Esophagus muscularis mucosa (tissue), 4 donors: Measurements from ENCODE around the gene CAND1. TPM values are rescaled to one million over a fixed set of nuclear protein-coding genes. Genes with fewer than 3 reads are reported as not detected.

ENCODE experiments used
- DNase-seq: peaks from one replicate; pipeline ENCODE4 v3.0.0-alpha.2; 2017; ENCODE audit errors: extremely low spot score
- H3K27ac ChIP-seq, 4 donors: fragments of 200-600 bp; sonication (generic); replicated peaks in 1 of 4; 1 replicate in 3 of 4; 2 replicates in 1 of 4; pipeline ENCODE4 v1.5.1; 2016 to 2019; ENCODE audit warnings: mild to moderate bottlenecking in 1 of 4
- H3K27me3 ChIP-seq, 4 donors: fragments of 200-600 bp; sonication (generic); one replicate each; pipeline versions ENCODE4 v1.5.1 to v1.6.0; 2016 to 2019
- H3K36me3 ChIP-seq, 4 donors: fragments of 200-600 bp; sonication (generic); one replicate each; pipeline ENCODE4 v1.5.1; 2016 to 2019
- H3K4me1 ChIP-seq, 4 donors: fragments of 200-600 bp; sonication (generic); one replicate each; pipeline ENCODE4 v1.5.1; 2016 to 2019
- H3K4me3 ChIP-seq, 4 donors: fragments of 200-600 bp; sonication (generic); 1 replicate in 2 of 4; 2 replicates in 2 of 4; pipeline ENCODE4 v1.5.1; 2016 to 2019; ENCODE audit warnings: mild to moderate bottlenecking in 4 of 4, moderate library complexity in 1 of 4
- H3K9me3 ChIP-seq, 4 donors: fragments of 200-600 bp; sonication (generic); 1 replicate in 3 of 4; 2 replicates in 1 of 4; pipeline ENCODE4 v1.5.1; 2016 to 2019
- EP300 ChIP-seq: sonication (generic); formaldehyde crosslinking; IDR thresholded peaks from one replicate; pipeline ENCODE4 v1.6.1; 2017; ENCODE audit warnings: antibody characterized with exemption
- POLR2A ChIP-seq: fragments of 450-650 bp; IDR thresholded peaks from one replicate; pipeline ENCODE4 v1.6.1; 2017; ENCODE audit warnings: antibody characterized with exemption, moderate library complexity, mild to moderate bottlenecking, low read depth
- POLR2AphosphoS5 ChIP-seq, 2 donors: sonication (generic); formaldehyde crosslinking; IDR thresholded peaks; one replicate each; pipeline ENCODE4 v1.6.1; 2017; ENCODE audit warnings: antibody characterized with exemption in 2 of 2
- WGBS: methylation state at CpG from one replicate; pipeline ENCODE4 v1.1.5; 2018; 5-methylcytosine and 5-hydroxymethylcytosine counted together
- intact Hi-C: fragments of 100-400 bp; cut with DNase I; formaldehyde crosslinking; loops from one replicate; pipeline ENCODE4 v1.15.1; 2023
- total RNA-seq, 4 donors: library from RNA; depleted of rRNA; stranded (reverse); fragments of >200 nt; gene quantifications; one replicate each; pipeline versions ENCODE4 v1.1.0 to v1.2.1, GENCODE V29; 2016
- TF ChIP-seq, protein P1 (sequence below), 3 experiments: fragments of 200-600 bp in 2 of 3; fragments of 450-650 bp in 1 of 3; sonication (generic) in 2 of 3; IDR thresholded peaks; one replicate each; pipeline ENCODE4 v1.5.1; 2017 to 2019; ENCODE audit warnings: antibody characterized with exemption in 3 of 3, mild to moderate bottlenecking in 2 of 3, moderate library complexity in 1 of 3

CAND1 gene
- total RNA-seq, 4 donors from 2014 or later: 56.8 to 85.3 (median 75.7) TPM

GRCh38 chr12:67315661-67316060 lies 46.5 kb downstream of the CAND1 start:
- TF ChIP-seq EP300 (no peak), POLR2AphosphoS5 (IDR thresholded peaks at IDR 0.05) (no peak), POLR2A (no peak)
- TF ChIP-seq, protein P1, sequence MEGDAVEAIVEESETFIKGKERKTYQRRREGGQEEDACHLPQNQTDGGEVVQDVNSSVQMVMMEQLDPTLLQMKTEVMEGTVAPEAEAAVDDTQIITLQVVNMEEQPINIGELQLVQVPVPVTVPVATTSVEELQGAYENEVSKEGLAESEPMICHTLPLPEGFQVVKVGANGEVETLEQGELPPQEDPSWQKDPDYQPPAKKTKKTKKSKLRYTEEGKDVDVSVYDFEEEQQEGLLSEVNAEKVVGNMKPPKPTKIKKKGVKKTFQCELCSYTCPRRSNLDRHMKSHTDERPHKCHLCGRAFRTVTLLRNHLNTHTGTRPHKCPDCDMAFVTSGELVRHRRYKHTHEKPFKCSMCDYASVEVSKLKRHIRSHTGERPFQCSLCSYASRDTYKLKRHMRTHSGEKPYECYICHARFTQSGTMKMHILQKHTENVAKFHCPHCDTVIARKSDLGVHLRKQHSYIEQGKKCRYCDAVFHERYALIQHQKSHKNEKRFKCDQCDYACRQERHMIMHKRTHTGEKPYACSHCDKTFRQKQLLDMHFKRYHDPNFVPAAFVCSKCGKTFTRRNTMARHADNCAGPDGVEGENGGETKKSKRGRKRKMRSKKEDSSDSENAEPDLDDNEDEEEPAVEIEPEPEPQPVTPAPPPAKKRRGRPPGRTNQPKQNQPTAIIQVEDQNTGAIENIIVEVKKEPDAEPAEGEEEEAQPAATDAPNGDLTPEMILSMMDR (IDR thresholded peaks at IDR 0.05): no peak
- H3K4me3 ChIP-seq: no peak overlapping the region
- peaks cover 24 to 70% (median 50%) of the 10 kb centered on the region in 4 donors for H3K36me3 ChIP-seq
- no peak overlapping the region for H3K27ac ChIP-seq
- H3K27me3 ChIP-seq: no peaks in the 10 kb centered on the region
- 89% methylated on average over 1 of the region's 1 CpG for WGBS
- peaks cover 0 to 2% (median 0%) of the 10 kb centered on the region in 4 donors for H3K4me1 ChIP-seq
- no peaks in the 10 kb centered on the region for H3K9me3 ChIP-seq
- intact Hi-C loops: no loop called here
- no peak for DNase-seq

GRCh38 chr12:67318786-67319185 lies 49.6 kb downstream of the CAND1 start:
- H3K9me3 ChIP-seq: no peaks in the 10 kb centered on the region
- no peak for DNase-seq
- peaks cover 4 to 38% (median 24%) of the 10 kb centered on the region in 4 donors for H3K36me3 ChIP-seq
- no peak overlapping the region for H3K27ac ChIP-seq
- no peaks in the 10 kb centered on the region for H3K27me3 ChIP-seq
- no peak overlapping the region for H3K4me3 ChIP-seq
- H3K4me1 ChIP-seq: peaks cover 0 to 6% (median 0%) of the 10 kb centered on the region in 4 donors
- WGBS: 96% methylated on average over 3 of the region's 3 CpGs
- TF ChIP-seq POLR2AphosphoS5 (IDR thresholded peaks at IDR 0.05) (no peak), EP300 (no peak), POLR2A (no peak)
- TF ChIP-seq, protein P1 (IDR thresholded peaks at IDR 0.05): no peak
- intact Hi-C loops: no loop called here

DNA sequence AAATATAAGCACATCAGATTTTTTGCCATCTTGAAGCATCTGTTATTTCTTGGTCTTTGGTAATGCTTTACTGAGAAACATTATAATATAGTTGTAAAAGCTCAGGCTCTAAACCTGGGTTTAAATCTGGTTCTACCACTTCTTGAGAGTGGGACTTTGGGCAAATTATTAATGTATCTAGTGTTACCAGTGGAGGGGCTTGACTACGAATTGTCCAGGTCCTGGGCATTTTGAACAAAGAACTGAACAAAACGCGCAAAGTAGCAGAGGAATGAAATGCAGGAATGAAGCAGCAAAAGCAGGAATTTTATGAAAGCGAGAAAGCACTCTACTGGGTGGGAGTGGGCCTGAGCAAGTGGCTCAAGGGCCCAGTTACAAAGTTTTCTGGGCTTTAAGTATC lies 50.8 kb downstream of the CAND1 start:
- intact Hi-C loops: no loop called here
- Histone ChIP-seq H3K4me1 (peaks cover 0 to 6% (median 0%) of the 10 kb centered on the region in 4 donors), H3K36me3 (peaks cover 0 to 27% (median 14%) of the 10 kb centered on the region in 4 donors), H3K27me3 (no peaks in the 10 kb centered on the region), H3K4me3 (no peak overlapping the region), H3K27ac (no peak overlapping the region), H3K9me3 (no peaks in the 10 kb centered on the region)
- 99% methylated on average over 4 of the region's 4 CpGs for WGBS
- DNase-seq: no peak
- no peak for TF ChIP-seq POLR2A
- no peak for TF ChIP-seq EP300

- Histone ChIP-seq H3K27me3 (no peaks in the 10 kb centered on the region), H3K4me1 (peaks cover 0 to 6% (median 0%) of the 10 kb centered on the region in 4 donors), H3K36me3 (peaks cover 0 to 25% (median 13%) of the 10 kb centered on the region in 4 donors), H3K27ac (no peak overlapping the region), H3K9me3 (no peaks in the 10 kb centered on the region), H3K4me3 (no peak overlapping the region)
- 80% methylated on average over 3 of the region's 3 CpGs for WGBS
- intact Hi-C loops: no loop called here
- TF ChIP-seq, protein P1 (IDR thresholded peaks at IDR 0.05): no peak
- TF ChIP-seq EP300 (no peak), POLR2A (no peak), POLR2AphosphoS5 (IDR thresholded peaks at IDR 0.05) (no peak)
- DNase-seq: no peak
Measured at GRCh38 chr12:67320614-67321295, 51.6 kb downstream of the CAND1 start.

DNA sequence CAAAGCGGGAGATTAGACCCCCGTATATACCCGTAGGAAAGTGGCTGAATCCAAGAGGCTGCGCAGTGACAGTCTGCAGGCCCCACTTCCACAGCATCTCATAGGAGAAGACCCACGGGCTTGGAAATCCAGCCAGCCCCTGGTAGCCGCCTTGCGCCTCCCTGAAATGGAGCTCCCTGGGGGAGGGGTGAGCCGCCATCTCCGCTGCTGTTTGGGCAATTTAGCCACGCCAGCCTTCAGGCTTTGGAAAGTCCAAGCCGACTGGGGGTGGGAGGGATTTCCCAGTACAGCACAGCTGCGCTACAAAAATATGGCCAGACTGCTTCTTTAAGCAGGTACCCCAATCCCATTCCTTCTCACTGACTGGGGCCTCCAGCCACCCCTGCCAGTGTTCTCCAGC lies 53.4 kb downstream of the CAND1 start:
- Histone ChIP-seq H3K27ac (no peak overlapping the region), H3K27me3 (no peaks in the 10 kb centered on the region), H3K9me3 (no peaks in the 10 kb centered on the region), H3K36me3 (peaks cover 0 to 20% (median 9%) of the 10 kb centered on the region in 4 donors), H3K4me3 (no peak overlapping the region), H3K4me1 (peaks cover 0 to 6% (median 0%) of the 10 kb centered on the region in 4 donors)
- 90% methylated on average over 11 of the region's 12 CpGs for WGBS
- DNase-seq: no peak
- intact Hi-C loops: no loop called here
- TF ChIP-seq EP300 (no peak), POLR2AphosphoS5 (IDR thresholded peaks at IDR 0.05) (no peak), POLR2A (no peak)
- TF ChIP-seq, protein P1 (IDR thresholded peaks at IDR 0.05): no peak
